ENCODE data around the gene ACTN1.

- TF ChIP-seq YY1 (IDR thresholded peaks at IDR 0.05; ENCODE audit: insufficient read depth, insufficient read length) (no peak), ZNF274 (IDR thresholded peaks at IDR 0.05; ENCODE audit: low read depth, low read length) (no peak), SUZ12 (IDR thresholded peaks at IDR 0.05; ENCODE audit: extremely low read depth, insufficient read depth, insufficient read length) (no peak)
Measured at GRCh38 chr14:68998062-68998461, 19.0 kb upstream of the ACTN1 start.

Measured in NT2/D1 (cell line).